Measurements from ENCODE around the gene PPIH.

The PPIH gene

GRCh38 chr1:42657201-42657600 lies 1.0 kb upstream of the PPIH start:
- no peak overlapping the region for H3K4me3 ChIP-seq (ENCODE audit: control insufficient read depth, low read depth, low read length)
- TF ChIP-seq CTCF (conservative IDR thresholded peaks at IDR 0.05; ENCODE audit: control insufficient read depth, insufficient read depth, low read depth, low read length) = no peak
- no peak for DNase-seq (ENCODE audit: low read depth)

GRCh38 chr1:42658877-42659337 lies 684 bp downstream of the PPIH start:
- TF ChIP-seq CTCF (conservative IDR thresholded peaks at IDR 0.05; ENCODE audit: control insufficient read depth, insufficient read depth, low read depth, low read length) = no peak
- H3K4me3 ChIP-seq (ENCODE audit: control insufficient read depth, low read depth, low read length) = peak overlapping the region; percentile 98
- peak; percentile 44 for DNase-seq (ENCODE audit: low read depth)

- DNase-seq (ENCODE audit: low read depth) = no peak
- H3K4me3 ChIP-seq (ENCODE audit: control insufficient read depth, low read depth, low read length) = no peak overlapping the region
- no peak for TF ChIP-seq CTCF (conservative IDR thresholded peaks at IDR 0.05; ENCODE audit: control insufficient read depth, insufficient read depth, low read depth, low read length)
Measured at GRCh38 chr1:42660907-42661500, 2.8 kb downstream of the PPIH start.

- TF ChIP-seq CTCF (conservative IDR thresholded peaks at IDR 0.05; ENCODE audit: control insufficient read depth, insufficient read depth, low read depth, low read length) = no peak
- no peak for DNase-seq (ENCODE audit: low read depth)
- H3K4me3 ChIP-seq (ENCODE audit: control insufficient read depth, low read depth, low read length) = no peak overlapping the region
Measured at GRCh38 chr1:42669936-42670335, 11.7 kb downstream of the PPIH start.

- no peak for DNase-seq (ENCODE audit: low read depth)
- no peak overlapping the region for H3K4me3 ChIP-seq (ENCODE audit: control insufficient read depth, low read depth, low read length)
- TF ChIP-seq CTCF (conservative IDR thresholded peaks at IDR 0.05; ENCODE audit: control insufficient read depth, insufficient read depth, low read depth, low read length) = no peak
Measured at GRCh38 chr1:42670425-42670824, 12.2 kb downstream of the PPIH start.

- H3K4me3 ChIP-seq (ENCODE audit: control insufficient read depth, low read depth, low read length) = no peak overlapping the region
- peak; percentile 5 for DNase-seq (ENCODE audit: low read depth)
- TF ChIP-seq CTCF (conservative IDR thresholded peaks at IDR 0.05; ENCODE audit: control insufficient read depth, insufficient read depth, low read depth, low read length) = no peak
Measured at GRCh38 chr1:42674214-42674613, 16.0 kb downstream of the PPIH start.

GRCh38 chr1:42674682-42675081 lies 16.5 kb downstream of the PPIH start:
- no peak for DNase-seq (ENCODE audit: low read depth)

More at GRCh38 chr1:42674682-42675081, 16.5 kb downstream of the PPIH start:
- no peak overlapping the region for H3K4me3 ChIP-seq (ENCODE audit: control insufficient read depth, low read depth, low read length)
- no peak for TF ChIP-seq CTCF (conservative IDR thresholded peaks at IDR 0.05; ENCODE audit: control insufficient read depth, insufficient read depth, low read depth, low read length)

All from fibroblast of mammary gland (primary cell).